GM18519 (cell line): ENCODE results near the gene PDIA5.

Source experiments
- ATAC-seq: cut with Tn5 transposase; IDR thresholded peaks from one replicate; pipeline ENCODE4 v1.9.1; 2021; ENCODE audit warnings: mild to moderate bottlenecking, moderate library complexity; ENCODE audit not compliant: unreplicated experiment, low FRiP score

Gene PDIA5

GRCh38 chr3:123089611-123090331 is 22.9 kb downstream of the PDIA5 start:
- ATAC-seq = no peak

- no peak for ATAC-seq
These were observed 24.1 kb downstream of the PDIA5 start for GRCh38 chr3:123090728-123091531.

- ATAC-seq = no peak
These were observed 25.4 kb downstream of the PDIA5 start for GRCh38 chr3:123092243-123092642.

- no peak for ATAC-seq
These were observed 26.9 kb downstream of the PDIA5 start for GRCh38 chr3:123093696-123094095.

GRCh38 chr3:123094516-123095313 is 27.9 kb downstream of the PDIA5 start:
- ATAC-seq = no peak

- ATAC-seq = no peak
These were observed 29.3 kb downstream of the PDIA5 start for GRCh38 chr3:123096126-123096525.

- no peak for ATAC-seq
These were observed 29.9 kb downstream of the PDIA5 start for GRCh38 chr3:123096731-123097130.

- ATAC-seq = no peak
These were observed 31.9 kb downstream of the PDIA5 start for GRCh38 chr3:123098426-123099330.

- ATAC-seq = no peak
These were observed 32.7 kb downstream of the PDIA5 start for GRCh38 chr3:123099331-123100192.

- no peak for ATAC-seq
These were observed 33.5 kb downstream of the PDIA5 start for GRCh38 chr3:123100193-123100776.

- ATAC-seq = no peak
These were observed 35.4 kb downstream of the PDIA5 start for GRCh38 chr3:123102249-123102648.

- ATAC-seq = no peak
These were observed 36.0 kb downstream of the PDIA5 start for GRCh38 chr3:123102826-123103225.

- no peak for ATAC-seq
These were observed 37.7 kb downstream of the PDIA5 start for GRCh38 chr3:123104550-123104949.

- no peak for ATAC-seq
These were observed 38.7 kb downstream of the PDIA5 start for GRCh38 chr3:123105201-123106189.

GRCh38 chr3:123110282-123110975 is 43.6 kb downstream of the PDIA5 start:
- ATAC-seq = no peak

- no peak for ATAC-seq
These were observed 44.3 kb downstream of the PDIA5 start for GRCh38 chr3:123110976-123111615.

- ATAC-seq = no peak
These were observed 44.8 kb downstream of the PDIA5 start for GRCh38 chr3:123111640-123112039.
